DMS114 treated with DMSO at 0.1 percent for 48 hours (cell line): ENCODE results near the gene ANKRD65.
"Not testable (repeated sequence)": the region's sequence is repeated elsewhere in the genome, so short reads cannot be mapped to it uniquely, and the experiment has no call there.

Experiments used
- DNase-seq: peaks from one replicate; lab custom pipeline; 2025; ENCODE audit not compliant: unreplicated experiment; lab: John Stamatoyannopoulos, UW

ANKRD65 gene

DNA sequence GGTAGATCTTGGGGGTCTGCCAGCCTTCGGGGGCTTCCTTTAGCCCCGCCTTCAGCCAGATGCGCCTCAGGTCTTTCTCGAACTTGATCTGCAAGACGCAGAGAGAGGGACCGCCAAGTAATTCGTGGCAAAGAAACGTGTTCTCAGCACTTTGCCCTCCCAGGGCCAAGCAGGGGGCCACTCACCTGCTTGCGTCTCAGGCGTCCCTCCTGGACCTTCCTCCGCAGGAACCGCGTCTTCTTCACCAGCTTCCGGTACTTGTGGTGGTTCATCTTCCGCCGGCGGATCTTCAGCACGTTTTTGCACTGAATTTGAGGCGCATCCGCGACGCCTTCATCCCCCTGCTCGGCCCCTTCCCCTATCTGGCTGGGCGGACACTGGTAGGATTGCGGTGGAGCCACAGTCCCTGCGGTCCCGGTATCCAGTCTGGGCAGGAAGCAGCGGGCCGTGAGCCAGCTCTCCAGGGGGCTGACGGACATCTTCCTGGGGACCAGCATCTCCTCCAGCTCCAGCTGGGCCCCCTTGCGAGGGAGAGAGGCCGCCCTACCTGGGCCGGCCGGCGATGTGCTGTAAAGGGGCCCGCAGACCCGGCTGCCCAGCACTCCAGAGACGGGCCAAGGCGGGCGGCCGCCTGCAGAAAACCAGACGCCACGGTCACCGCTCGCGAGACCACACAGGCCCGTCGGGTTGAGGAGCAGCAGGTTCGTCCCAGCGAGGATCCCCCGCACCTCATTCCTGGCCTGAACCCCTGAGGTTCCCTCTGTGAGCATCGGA lies 47.1 kb downstream of the ANKRD65 start:
- no peak for DNase-seq

DNA sequence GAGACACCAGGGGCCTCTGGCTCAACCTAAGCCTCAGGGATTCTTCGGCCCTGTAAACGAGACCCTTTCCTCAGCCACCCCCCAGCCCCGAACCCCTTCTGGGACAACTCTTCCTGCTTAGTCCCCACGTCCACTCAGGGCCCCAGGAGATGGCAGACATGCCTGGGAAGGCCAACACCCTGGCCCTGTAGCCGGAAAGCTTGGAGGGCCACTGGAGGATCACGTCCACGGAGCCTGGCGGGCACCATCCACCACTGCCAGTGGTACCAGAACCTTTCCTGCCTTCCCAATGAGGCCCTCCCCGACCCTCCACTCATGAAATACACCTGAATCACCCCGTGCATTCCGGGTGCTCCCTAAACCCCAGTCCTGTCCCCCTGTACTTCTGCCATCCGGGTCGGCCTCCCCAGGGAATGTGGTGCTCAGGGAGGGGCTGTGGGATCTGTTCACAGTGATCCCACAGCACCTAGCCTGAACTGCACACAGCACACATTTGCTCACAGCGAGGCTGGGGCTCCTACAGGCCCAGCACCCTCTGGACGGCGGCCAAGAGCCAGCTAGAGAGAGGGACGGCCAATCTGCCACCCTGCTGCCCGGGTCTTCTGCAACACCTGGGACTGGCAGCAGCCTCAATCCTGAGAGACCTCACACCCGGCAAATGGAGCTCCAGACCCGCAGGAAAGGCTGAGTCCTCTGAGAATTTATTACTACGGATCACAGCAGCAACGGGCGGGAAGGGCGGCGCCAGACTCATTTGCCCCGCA lies 47.8 kb downstream of the ANKRD65 start:
- no peak for DNase-seq

DNA sequence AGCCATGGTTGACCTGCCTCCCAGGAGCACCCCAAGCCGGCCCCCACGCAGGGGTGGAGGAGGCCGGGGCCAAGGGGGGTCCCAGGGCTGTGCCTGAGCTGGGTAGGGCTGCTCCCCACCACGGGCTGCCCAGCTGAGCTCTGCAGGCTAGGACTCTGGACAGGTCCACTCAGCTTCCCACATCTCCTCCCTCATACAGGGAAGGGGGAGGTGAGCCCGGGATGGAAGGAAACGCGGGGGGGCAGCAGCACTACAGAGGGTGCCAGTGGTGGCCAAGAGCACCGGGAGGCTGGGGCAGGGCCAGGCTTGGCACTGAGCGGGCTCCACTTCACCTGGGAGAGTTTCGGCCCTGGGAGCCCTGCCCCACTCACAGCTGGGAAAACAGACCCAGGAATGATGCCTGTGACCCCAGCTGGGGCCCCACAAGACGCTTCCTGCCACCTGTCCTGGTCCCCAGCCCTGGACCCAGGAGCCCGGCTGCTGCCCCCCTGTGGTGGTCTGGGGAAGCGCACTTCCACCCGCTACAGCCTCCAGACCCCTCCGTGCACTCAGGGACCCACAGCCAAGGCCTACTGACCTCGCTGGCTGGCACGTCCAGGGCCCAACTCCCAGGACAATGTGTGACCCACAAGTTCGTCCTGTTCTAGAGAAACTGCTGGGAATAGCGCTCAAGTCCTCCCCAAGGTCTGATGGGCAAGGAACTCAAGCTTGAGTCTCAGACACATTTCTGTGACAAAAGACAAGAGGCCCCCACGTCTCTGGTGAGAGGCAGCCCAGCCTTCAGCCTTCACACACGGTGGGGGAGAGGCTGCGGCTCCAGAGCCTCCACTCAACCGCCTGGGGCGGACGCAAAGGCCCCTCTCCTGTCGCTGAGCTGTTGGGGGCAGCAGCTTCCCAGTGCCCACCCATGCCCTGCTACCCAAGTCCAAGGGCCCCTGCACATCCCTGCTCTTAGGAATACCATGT lies 49.0 kb downstream of the ANKRD65 start:
- DNase-seq = no peak

DNA sequence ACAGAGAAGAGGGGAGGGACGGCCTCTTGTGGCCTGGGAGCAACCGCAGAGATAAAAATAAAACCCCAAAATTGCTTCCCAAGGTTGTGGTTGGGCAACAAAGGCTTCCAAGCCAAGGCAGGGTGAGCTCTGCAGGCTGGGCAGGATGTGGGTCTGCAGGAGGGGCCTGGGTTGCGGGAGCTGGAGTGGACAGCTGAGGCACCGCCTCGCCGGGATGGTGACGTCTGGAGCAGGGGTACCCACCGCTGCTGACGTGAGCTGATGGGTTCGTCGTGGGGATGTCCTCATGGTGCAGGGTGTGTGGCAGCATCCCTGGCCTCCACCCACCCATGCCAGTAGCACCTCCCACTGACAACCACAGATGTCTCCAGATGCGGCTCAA lies 49.7 kb downstream of the ANKRD65 start:
- DNase-seq = no peak

DNA sequence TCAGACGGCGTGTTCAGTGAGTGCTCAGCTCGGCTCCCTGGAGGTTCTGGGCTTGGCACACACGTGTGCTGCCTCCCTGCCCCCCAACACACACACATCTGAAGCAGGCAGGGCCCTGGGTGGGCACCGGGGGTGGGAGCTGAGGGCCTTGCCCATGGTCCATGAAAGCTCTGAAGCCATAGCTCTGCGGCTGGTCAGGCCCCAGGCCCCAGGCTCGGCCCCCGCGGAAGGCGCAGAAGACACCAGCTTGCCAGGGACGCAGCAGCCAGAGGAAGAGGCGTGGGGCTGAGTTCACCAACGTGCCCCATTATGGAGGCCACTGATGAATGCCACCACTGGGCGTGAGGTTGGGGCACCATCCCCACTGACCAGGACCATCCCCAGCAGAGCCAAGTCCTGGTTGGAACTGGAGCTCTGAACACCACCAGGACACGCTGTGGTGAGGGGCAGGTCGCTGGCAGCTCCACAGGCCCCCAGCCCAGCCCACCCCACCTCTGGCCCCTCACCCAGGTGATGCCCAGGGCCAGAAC lies 50.2 kb downstream of the ANKRD65 start:
- no peak for DNase-seq

DNA sequence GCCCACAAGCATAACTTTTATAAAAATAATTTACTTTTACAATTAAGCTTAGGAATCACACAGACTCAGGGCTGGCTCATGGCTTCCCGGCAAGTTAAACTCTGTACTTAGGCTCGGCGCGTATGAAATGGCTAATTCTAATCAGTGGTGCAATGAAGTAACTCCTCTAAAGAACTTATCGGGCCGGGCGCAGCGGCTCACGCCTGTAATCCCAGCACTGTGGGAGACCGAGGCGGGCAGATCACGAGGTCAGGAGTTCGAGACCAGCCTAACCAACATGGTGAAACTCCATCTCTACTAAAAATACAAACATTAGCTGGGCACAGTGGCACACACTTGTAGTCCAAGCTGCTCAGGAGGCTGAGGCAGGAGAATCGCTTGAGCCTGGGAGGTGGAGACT lies 51.0 kb downstream of the ANKRD65 start:
- DNase-seq = not testable (repeated sequence)
